GM10266 (cell line): ENCODE data around the gene MYO5A.

Experiments
- DNase-seq: peaks from one replicate; pipeline ENCODE4 v3.0.0; 2012; ENCODE audit errors: extremely low spot score
- TF ChIP-seq, protein P1 (sequence below): IDR thresholded peaks from 2 replicates; pipeline ENCODE4 v1.5.1; 2012; ENCODE audit warnings: mild to moderate bottlenecking, low read depth; ENCODE audit not compliant: control insufficient read depth, insufficient read depth; ENCODE audit errors: missing control alignments

Gene MYO5A

GRCh38 chr15:52282418-52282817 lies 246.3 kb downstream of the MYO5A start:
- TF ChIP-seq, protein P1, sequence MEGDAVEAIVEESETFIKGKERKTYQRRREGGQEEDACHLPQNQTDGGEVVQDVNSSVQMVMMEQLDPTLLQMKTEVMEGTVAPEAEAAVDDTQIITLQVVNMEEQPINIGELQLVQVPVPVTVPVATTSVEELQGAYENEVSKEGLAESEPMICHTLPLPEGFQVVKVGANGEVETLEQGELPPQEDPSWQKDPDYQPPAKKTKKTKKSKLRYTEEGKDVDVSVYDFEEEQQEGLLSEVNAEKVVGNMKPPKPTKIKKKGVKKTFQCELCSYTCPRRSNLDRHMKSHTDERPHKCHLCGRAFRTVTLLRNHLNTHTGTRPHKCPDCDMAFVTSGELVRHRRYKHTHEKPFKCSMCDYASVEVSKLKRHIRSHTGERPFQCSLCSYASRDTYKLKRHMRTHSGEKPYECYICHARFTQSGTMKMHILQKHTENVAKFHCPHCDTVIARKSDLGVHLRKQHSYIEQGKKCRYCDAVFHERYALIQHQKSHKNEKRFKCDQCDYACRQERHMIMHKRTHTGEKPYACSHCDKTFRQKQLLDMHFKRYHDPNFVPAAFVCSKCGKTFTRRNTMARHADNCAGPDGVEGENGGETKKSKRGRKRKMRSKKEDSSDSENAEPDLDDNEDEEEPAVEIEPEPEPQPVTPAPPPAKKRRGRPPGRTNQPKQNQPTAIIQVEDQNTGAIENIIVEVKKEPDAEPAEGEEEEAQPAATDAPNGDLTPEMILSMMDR: no peak

DNA sequence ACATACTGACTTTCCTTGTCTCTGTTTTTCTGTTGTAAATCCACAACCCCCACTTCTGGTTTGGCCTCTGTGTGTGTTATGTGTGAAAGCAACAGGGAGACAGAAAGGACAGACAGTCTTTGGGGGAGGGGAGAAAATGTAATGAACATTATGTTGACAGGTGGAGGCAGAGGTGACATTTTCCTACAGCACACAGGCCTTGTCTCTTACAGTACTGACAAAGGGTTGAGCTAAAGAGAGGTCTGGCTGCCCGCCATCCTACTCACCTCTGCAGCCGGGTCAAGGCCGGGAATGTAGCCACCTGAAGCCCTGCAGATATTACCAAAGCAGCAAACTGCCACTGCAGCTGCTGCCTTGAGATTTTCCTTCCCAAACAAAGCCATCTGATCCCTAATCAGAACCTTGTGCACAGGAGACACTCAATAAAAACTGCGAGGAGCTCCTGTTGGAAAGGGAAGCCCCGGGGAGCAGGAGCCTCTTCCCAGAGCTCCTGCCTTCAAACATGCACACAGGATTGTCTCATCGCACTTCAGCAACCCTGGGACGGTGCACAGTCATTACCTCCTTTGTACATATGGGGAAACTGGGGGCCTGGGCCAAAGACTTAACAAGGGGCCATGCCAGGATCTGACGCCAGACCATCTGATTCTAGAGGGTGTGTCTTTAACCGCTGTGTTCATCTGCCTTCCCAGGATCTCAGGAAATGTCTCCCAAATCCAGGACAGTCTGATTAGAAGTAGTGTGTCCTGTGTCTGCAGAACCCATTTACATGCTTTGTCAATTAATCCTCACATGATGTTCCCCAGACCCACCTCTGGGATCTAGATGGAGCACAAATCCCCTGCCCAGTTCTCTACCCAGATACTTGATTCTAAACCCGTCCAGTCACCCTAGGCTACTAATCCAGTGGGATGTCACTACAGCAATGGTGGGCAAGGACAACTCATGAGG lies 247.3 kb downstream of the MYO5A start:
- no peak for DNase-seq
- TF ChIP-seq, protein P1: no peak

More at GRCh38 chr15:52282418-52282817, 246.3 kb downstream of the MYO5A start:
- DNase-seq: no peak

- no peak for DNase-seq
- TF ChIP-seq, protein P1: no peak
Measured at GRCh38 chr15:52280326-52281084, 248.2 kb downstream of the MYO5A start.

DNA sequence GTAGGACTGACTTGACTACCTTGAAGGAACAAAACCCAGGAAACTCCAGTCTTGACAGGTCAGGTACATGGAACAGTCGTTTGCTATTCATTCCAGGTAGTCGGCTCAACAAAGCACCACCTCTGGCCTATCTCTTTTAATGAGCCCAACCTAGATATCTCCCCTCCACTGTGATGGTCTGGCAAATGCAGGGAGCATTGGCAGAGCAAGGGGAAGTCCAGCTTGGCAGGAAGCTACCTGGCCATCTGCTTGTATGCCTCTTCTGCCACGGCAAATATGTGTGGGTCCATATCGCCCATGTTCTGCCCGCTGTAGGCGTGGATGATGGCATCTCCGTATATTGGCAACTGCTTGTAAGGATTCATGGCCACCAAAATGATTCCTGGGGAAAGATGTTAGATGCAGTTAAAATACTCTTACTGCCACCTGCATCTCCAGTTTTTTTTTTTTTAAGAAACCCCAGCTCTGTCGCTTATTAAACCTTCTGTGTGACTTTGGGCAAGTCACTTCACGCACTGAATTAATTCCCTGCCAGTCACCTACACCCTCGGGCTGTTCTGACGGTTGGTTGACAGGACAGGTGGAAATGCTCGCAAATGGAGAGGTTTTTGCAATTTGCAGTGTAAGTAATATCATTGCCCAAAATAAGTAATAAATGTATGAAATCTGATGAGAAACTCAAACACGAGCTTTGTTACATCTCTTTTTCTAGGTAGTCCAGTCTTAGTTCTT lies 249.9 kb downstream of the MYO5A start:
- no peak for DNase-seq
- TF ChIP-seq, protein P1: no peak

- TF ChIP-seq, protein P1: no peak
- DNase-seq: no peak
Measured at GRCh38 chr15:52278135-52278534, 250.5 kb downstream of the MYO5A start.

DNA sequence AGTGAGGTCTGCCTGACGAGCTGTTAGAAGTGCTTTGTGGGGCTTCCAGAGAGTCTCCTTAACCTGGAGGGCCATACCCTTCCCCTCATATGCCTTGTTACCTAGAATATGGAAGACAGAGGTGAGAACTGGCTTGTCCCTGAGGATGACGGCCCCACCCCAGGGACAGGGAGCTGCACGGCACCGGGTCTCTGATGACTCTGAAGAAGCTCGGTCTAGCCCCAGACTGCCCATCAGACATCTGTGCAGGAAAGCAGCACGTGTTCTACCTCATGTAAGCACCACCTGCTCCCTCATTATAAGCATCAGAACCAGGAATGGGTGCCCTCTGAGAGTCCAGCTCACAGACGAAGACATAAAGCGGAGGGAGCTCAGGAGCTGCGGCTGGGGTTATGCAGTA lies 251.1 kb downstream of the MYO5A start:
- no peak for DNase-seq
- TF ChIP-seq, protein P1: no peak
